Caki2 (cell line): ENCODE measurements around the gene PGBD2. TPM values are rescaled to one million over a fixed set of nuclear protein-coding genes. Genes with fewer than 3 reads are reported as not detected.
"Not testable (repeated sequence)": the region's sequence is repeated elsewhere in the genome, so short reads cannot be mapped to it uniquely, and the experiment has no call there.

Experiments
- DNase-seq: peaks from one replicate; pipeline ENCODE4 v3.0.0-alpha.2; 2015; ENCODE audit warnings: low read depth
- in situ Hi-C: cut with HindIII; loops from 2 replicates; pipeline ENCODE4 v1.10.0; 2016; ENCODE audit warnings: low sequenced_read_pairs, low pct_unique_long_range_greater_than_20kb, mixed read lengths
- total RNA-seq: library from RNA; depleted of rRNA; stranded (reverse); fragments of >200 nt; shearing (Covaris generic); gene quantifications from 2 replicates; pipeline ENCODE4 v1.2.3, GENCODE V29; 2014; ENCODE audit warnings: low replicate concordance; rRNA removed

PGBD2 gene, protein sequence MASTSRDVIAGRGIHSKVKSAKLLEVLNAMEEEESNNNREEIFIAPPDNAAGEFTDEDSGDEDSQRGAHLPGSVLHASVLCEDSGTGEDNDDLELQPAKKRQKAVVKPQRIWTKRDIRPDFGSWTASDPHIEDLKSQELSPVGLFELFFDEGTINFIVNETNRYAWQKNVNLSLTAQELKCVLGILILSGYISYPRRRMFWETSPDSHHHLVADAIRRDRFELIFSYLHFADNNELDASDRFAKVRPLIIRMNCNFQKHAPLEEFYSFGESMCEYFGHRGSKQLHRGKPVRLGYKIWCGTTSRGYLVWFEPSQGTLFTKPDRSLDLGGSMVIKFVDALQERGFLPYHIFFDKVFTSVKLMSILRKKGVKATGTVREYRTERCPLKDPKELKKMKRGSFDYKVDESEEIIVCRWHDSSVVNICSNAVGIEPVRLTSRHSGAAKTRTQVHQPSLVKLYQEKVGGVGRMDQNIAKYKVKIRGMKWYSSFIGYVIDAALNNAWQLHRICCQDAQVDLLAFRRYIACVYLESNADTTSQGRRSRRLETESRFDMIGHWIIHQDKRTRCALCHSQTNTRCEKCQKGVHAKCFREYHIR
- total RNA-seq: 5.8 and 10.4 TPM in 2 replicates

DNA sequence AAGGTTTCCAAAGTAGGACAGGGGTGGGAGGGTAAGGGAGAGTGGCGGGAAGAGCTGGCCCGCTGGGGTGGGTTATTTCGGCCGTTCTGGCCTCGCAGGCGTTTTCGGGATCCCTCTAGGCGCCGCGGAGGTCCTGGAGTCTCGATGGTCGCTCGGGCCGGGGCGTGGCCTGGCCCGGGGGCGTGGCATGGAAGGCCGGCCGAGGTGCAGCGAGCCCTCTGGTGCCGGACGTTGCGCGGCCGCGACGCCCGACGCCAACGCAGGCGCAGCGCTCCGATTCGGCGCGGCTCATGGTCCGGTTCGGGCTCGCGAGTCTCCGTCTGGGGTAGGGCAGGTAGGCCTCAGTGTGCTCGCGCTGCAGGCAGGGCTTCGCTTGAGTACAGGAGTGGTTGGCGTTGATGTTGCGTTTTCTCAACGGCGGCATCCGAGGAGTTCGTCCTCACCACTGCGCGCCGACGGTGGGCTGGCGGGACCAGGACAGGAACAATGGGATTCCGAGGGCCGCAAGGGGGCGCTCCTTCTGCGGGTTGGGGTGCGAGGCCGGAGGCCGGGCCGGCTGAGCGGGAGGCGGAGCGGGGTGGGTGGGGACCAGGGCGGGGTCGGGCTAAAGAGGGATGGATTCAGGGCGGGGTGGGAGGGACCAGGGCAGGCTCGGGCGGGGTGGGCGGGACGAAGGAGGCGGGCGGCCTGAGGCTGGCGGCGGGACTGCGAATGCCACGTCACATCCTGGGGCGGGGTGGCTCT is at the start of gene PGBD2:
TSS of gene PGBD2 (plus strand) at position 227 of the 744 bp plus-strand sequence. CDS start 7,628 bp downstream, outside the sequence.
- peak; percentile 91 for DNase-seq
- in situ Hi-C loops: no loop called here

DNA sequence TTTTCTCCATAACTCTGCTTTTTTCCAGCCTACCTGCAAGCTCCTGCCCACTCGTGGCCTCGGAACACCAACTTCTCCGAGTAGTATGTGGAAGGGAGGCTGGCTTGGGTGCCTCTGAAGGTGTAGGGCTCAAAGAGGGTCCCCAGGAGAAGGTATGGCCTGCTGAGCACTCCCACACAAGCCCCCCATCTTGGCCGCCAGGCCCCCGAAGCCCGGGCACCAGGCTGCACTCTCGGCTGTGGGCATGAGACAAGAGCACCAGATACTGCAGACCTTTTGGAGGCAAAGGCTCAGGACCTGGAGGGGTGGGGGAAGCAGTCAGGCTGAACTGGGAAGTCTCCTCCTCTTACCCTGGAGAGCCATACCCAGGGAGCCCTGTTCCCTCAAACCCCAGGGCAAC is 48.8 kb upstream of the PGBD2 start:
- in situ Hi-C loops: no loop called here
- no peak for DNase-seq

DNA sequence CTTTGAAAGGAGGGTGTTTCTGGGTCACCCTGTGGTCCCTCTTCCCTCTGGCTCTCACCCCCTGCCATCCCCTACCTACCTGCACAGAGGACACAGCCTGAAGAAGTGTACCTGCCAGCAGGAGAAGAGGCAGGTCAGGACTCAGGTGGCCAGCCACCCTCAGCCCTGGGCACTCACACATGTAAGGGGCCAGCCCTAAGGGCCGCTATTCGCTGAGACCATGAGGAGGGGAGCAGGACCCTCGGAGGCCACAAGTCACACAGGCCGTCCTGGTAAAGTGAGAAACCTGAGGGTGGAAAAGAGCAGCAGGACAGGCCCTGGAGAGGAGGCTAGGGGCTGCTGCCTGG is 48.3 kb upstream of the PGBD2 start:
- no peak for DNase-seq
- in situ Hi-C loops: no loop called here

DNA sequence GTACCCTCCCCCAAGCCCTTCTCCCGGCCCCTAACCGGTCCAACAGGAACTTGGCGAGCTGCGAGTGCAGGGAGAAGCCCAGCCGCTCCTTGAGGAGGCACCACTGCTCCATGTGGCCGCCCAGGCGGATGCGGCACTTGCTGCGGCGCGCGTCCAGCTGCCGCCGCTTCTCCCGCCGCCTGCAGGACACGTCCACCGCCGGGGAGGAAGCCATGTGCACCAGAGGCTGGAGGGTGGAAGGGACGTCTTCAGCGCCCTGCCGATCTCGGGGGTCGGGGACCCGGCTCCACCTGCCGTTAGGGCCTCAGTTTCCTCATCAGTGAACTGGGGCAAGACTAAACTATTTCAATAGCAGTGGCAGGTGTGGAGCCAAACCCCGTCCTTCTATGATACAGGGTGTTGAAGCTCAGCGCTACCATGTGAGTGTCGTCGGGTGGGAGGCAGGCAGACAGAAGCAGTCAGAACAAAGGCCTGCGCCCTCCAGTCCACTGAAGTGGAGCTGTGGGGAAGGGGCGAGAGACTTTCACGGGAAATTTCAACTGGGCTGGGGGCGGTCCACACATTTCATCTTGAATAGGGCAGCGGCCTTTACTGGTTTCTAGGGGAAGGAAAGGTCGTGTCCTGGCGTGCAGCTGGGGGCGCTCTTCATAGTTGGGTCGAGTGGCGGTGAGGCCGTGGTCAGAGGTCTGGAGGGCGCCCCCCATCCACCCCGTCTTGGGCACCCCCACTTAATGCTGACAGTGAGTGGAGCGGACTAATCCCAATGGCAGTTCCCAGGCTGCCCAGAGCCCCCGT is 47.7 kb upstream of the PGBD2 start:
- DNase-seq: peak; percentile 63
- in situ Hi-C loops: no loop called here

DNA sequence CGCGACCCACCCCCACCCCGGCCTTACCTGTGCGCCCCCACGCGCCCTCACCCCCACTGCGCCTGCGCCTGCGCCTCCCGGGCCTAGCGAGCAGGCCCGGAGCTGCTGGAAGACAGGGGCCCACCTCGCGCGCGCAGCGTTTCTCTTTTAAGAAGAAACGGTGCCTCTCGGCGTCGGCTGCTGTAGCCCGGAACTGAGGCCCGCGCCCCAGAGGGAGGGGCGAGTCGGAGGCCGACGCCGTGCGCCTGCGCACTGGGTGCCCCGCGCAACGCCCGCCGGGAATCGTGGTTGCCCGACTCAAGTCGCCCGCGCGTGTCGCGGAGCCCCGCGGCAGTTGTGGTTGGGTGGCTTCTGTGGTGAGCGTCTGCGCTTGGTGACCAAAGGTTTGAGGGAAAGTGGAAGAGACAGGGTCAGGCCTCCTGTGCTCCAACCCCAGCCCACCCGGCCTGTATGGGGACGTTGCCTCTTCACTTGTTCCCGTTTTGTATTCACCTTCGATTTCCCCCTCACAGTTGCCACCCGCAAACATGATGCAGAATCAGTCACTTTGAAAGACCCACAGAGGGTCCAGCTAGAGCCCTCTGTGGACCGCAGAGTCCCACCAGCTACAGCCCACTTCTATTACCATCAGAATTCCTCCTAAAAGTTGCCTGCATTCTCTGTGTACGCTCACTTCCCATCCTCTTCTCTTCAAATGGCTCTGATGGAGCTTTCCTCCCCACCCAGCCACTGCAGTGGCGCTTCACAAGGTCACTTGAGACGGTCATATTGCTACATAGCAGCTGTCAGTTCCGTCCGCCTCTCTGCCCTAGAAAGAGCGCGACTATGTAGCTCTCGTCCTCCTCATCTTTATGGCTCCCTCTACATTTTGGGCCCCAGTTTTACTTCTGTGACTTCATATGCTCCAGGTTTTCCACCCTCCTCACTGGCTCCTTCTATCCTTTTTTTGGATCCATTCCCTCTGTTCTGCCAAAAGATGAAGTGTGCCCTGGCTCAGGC is 46.8 kb upstream of the PGBD2 start, which contains the start of gene ZNF692:
TSS of gene ZNF692 (minus strand) at position 195 of the 999 bp plus-strand sequence. CDS start 776 bp downstream, outside the sequence.
- in situ Hi-C loops: no loop called here
- peak; percentile 94 for DNase-seq

DNA sequence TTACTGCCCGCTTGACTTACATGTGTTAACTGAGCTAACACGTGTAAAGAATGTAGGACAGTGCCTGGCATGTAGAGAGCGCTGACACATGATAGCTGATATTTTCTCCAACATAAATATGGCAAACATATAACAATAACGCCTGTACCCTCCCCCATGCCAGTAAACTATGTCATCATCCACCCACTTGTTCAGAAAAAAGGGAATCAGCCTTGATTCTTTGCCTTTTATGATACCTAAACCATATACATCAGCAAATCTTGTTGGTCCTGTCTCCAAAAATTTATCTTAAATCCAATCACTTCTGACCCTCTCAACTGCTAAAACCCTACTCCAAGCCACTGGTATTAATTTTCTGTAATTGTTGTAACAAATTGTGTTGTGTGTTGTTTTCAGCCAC is 46.0 kb upstream of the PGBD2 start:
- in situ Hi-C loops: no loop called here
- DNase-seq: no peak

DNA sequence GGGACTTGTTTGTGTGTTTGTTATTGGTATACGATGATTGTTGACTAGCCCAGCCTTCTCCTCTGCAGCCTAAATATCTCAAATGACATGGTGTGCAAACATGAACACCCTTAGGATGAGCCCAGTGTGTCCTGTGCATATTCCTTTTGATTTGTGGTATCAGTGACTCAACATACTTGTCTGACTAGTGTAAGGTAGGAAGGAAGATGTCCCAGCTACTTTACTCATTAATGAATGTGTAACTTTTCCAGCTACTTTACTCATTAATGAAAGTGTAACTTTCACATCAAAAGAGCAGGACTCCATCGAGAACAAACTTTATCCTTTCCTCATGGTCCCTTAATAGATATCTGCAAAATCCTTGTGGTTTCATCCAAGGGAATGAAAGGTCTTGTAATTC is 44.4 kb upstream of the PGBD2 start:
- peak; percentile 22 for DNase-seq
- in situ Hi-C loops: no loop called here

DNA sequence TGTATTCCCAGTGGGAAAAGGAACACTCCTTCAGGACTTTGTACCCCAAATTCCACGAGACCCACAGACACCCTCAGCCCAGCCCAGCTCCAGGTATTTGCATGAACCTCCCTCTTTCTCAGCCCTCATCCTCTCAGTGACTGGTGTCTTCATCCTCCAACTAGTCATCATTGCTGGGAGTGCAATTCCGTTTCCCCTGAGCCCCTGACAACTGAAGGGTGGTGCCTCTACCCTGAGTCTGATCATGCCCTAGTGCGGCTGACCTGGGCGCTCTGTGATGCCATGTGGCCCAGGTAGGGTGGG is 43.4 kb upstream of the PGBD2 start:
- no peak for DNase-seq
- in situ Hi-C loops: no loop called here

DNA sequence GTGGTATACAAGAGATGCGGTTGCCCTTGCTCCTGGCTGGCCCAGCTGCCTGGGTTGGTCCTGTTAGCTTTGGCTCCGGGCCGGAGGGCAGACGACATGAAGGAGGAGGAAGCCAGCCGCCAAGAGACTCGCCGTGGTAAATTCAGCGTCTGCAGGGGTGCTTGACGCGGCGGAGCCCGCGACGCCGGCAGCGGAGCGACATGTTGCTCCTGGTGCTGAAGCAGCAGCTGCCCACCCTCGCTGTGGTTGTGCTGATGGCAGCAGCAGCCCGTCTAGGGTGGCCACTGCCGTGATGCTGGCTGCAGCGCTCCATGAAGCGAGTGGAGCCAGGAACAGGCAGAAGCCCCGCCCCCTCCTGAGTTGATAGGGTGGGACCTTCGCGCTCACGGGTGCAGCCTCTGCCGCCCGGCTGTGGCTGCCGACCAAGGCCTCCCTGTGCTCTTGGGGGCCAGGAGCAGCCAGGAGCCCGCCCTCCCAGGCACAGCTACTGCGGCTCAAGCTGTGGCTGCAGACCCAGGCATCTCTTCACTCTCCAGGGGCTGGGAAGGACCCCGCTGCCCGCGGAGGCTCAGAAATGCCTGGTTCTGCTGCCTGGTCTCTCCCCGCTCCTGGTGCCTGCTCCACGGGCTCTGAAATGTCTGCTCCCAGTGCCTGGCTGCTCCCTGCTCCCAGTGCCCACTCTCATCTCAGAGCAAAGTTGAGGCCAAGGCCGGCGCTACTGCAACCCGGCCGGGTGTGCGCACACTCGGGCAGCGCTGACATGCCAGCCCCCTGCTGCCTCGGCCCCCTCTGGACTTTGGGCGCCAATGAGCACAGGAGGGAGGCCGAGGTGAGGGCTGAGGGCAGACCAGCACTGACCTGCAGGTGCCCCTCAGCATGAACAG is 42.8 kb upstream of the PGBD2 start:
- DNase-seq: peak; percentile 81

DNA sequence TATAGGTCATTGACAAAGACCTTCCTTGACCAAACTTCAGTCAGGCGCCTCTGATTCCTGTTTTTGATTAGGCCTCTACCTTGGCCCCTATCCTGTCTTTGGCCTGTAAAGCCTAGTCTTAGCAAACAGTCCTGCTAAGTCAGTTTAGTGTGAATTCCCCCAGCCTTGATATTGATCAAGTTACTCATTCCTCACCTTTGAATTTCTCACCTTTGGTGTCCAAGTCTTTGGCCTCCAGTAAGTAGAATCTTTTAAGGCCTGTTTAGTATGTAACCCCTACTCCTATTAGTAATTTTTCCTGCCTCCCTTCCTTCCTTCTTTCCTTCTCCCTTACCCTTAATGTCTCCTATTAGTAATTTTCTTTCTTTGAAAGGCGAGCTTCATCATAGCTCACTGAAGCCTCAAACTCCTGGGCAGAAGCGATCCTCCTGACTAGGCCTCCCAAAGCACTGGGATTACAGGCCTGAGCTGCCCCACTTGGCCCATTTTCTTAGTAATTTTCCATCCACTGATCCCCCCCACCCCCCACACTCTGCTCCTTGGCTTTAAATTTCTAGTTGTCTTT is 34.1 kb upstream of the PGBD2 start:
- in situ Hi-C loops: no loop called here
- DNase-seq: peak; percentile 28

More for the DNA sequence above, 42.8 kb upstream of the PGBD2 start:
- in situ Hi-C loops: no loop called here

DNA sequence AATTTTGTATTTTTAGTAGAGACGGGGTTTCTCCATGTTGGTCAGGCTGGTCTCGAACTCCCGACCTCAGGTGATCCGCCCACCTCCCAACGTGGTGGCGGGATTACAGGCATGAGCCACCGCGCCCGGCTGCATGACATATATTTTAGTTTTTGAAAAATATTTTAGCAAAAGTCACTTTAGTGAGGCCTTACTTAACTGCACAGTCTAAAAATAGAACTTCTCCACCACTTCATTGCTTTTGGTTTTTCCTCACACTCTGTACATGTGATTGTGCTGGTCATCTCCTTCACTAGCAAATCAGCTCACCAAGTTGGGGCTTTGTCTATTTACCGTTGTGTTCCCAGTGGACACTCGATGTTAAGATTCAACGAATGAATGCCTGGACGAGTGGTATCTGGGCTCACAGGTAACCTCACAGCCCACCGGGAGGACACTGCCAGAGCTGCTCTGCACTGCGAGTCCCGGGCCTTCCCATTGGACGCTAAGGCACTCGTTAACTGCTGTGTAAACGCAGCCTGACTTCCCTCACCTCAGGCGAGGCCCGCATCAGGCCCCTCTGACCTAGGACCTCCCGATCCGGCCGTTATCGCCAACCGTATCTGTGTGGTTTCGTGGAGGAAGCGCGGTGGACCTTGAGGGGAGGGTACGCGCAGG is 33.2 kb upstream of the PGBD2 start:
- peak; percentile 80 for DNase-seq
- in situ Hi-C loops: no loop called here

DNA sequence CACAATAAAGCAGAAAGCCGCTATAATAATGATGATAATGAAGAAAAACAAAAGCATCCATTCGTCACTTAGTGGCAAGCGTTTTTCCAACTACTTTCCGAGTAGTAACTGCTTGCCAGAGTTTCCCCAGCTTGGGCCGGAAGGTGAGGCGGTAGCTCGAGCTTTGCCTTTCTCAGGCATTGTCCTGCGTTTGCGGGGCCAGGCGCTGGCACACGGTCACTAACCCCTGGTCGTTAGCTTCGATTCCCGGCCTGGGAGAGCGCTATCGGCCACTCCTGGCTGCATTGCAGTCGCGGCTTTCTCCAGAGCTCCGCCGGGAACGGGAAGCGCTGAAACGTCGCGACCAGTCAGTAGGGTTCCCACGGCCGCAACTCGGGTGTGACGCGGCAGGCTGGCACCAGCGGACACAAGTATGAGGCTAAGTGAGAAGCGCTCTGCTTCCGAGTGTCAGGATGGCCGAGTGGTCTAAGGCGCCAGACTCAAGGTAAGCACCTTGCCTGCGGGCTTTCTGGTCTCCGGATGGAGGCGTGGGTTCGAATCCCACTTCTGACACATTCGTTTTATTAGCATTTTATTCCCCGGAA is 32.5 kb upstream of the PGBD2 start:
- in situ Hi-C loops: no loop called here
- peak; percentile 98 for DNase-seq

DNA sequence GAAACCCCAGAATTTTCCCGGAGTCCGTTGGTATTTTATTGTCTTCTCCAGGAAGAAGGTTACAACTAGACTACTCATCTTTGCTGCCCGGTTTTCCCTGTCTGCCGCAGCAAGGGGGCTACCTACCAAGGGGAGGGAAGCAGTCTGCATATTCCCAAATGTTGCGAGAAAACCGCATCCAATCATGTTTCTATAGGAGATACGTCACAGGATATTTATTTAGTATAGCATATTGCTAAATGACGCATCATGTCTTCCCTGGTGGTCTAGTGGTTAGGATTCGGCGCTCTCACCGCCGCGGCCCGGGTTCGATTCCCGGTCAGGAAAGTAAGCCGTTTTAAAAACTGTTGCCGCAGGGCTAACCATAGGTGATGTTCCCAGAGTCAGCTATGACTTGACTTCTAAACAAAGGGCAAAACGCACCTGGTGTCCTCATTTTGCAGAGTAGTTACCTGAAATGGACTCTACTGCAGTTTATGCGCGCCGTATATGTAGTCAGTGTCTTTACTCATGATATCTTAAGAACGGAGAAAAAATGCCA is 32.0 kb upstream of the PGBD2 start:
- in situ Hi-C loops: no loop called here
- DNase-seq: peak; percentile 96

DNA sequence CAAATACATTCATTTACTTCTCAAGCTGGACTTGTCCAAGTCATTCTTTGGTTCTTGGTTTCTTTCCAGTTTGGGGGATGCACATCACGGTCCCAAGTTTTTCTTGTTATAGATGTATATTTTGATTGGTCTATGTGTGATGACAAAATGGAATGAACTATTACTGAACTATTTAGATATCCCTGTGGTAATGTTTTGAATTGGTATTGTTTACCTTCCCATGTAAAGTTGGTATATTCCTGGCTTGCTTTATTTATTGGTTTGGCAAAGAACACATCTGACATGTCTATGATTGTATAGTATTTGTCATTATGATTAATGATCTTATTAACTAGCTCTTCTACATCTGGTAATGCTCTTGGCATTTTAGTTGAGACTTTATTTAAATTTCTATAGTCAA is 24.8 kb upstream of the PGBD2 start:
- DNase-seq: no peak
- in situ Hi-C loops: no loop called here

DNA sequence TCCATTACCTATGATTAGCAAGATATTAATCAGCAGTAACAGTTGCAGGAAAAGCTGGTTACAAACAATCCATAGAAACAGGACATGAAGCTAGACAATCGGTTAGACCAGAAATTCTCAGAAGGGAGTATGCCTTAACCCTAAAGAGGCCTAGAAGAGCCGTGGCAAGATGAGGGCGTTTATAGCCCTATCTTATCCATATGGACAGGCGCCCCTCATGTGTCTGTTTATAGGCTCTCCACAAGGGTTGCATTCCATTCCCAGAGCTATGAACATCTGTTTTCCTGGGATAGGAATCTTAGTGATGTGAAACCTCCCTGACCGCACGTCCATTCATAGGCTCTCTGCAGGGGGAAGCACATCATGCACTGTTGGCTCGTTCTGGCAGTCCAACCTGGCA is 23.6 kb upstream of the PGBD2 start:
- in situ Hi-C loops, DNase-seq: not testable (repeated sequence)
